Measurements from ENCODE around the gene ACSL6. TPM values are rescaled to one million over a fixed set of nuclear protein-coding genes. Genes with fewer than 3 reads are reported as not detected.

ACSL6 gene
- total RNA-seq, 2 donors from 2014 or later: 0.71 to 1.6 TPM

GRCh38 chr5:132021654-132022053 is 10.2 kb upstream of the ACSL6 start:
- DNase-seq (ENCODE audit: low spot score): no peak
- H3K27ac ChIP-seq: no peak overlapping the region
- no peak overlapping the region for H3K4me3 ChIP-seq
- no peaks in the 10 kb centered on the region for H3K9me3 ChIP-seq
- H3K27me3 ChIP-seq: no peaks in the 10 kb centered on the region
- no peak for TF ChIP-seq CTCF (IDR thresholded peaks at IDR 0.05)
- H3K36me3 ChIP-seq: no peaks in the 10 kb centered on the region
- H3K4me1 ChIP-seq: no peaks in the 10 kb centered on the region

DNA sequence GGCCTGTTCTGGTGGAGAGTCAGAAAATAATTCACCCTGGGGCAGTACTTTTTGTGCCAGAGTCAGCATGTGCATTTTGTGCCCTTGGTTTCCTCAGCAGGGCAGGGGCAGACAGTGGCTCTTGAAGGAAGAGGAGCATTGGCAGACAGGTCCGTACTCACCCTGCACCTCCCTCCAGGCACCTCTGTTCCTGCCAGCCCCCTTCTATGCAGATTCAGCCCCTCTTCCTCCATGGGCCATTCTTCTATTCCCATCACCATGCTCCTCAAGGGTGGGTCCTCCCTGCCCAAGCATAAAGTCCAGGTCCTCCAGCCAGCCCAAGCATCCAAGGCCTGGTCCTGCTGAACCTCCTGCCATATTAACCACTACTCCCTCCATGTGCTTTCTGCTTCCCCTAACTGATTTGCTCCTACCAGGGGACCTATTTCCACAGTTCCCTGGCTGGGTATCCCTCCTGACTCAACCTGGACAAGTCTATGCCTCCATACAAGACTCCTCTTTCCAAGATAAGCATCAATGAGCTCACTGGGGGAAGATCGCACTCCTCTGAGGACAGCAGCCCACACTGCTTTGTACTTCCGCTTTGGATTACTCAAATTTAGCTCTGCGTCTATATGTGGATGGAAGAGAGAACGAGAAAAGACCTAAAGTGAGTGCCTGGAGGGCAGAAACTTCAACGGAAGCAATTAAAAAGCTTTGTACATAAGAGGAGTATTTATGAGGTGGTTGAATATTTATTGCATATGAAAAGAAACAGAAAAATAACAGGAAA is 9.3 kb upstream of the ACSL6 start:
- H3K4me3 ChIP-seq: no peak overlapping the region
- no peaks in the 10 kb centered on the region for H3K36me3 ChIP-seq
- H3K27me3 ChIP-seq: no peaks in the 10 kb centered on the region
- TF ChIP-seq CTCF (IDR thresholded peaks at IDR 0.05): no peak
- no peak overlapping the region for H3K27ac ChIP-seq
- H3K9me3 ChIP-seq: no peaks in the 10 kb centered on the region
- H3K4me1 ChIP-seq: no peaks in the 10 kb centered on the region
- no peak for DNase-seq (ENCODE audit: low spot score)

DNA sequence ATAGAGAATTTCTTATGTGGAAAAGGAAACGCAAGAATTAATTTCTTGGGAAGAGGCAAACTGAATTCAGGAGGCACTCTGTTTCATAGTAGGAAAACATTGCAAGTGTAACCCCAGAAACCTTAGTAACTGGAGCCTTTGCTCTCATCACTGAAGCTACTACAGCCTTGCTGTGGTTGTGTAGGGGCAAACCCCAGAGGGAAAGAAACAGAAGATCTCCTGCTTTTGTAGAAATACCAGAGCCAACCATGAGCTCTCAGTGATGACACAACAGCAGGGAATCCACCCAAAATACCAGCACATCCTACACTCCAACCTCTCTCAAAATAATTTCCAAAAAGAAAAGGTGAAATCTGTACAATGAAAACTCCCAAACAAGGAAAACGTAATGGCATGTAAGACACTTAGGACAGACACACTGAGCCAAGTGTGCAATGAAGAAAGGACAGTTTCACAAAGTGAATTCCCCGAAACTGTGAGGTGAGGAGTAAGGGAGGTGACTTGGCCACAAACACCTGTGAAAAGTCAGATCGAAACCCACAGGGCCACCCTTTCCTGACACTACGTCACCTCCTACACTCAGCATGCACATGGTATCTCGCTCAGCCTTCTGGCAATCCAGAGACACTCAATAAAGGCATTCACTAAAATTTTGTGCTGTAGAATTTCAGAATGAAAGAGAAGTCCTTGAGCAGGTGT is 8.5 kb upstream of the ACSL6 start:
- Histone ChIP-seq H3K4me3 (no peak overlapping the region), H3K27ac (no peak overlapping the region), H3K27me3 (no peaks in the 10 kb centered on the region), H3K9me3 (no peaks in the 10 kb centered on the region), H3K4me1 (no peaks in the 10 kb centered on the region), H3K36me3 (no peaks in the 10 kb centered on the region)
- DNase-seq (ENCODE audit: low spot score): no peak
- TF ChIP-seq CTCF (IDR thresholded peaks at IDR 0.05): no peak

DNA sequence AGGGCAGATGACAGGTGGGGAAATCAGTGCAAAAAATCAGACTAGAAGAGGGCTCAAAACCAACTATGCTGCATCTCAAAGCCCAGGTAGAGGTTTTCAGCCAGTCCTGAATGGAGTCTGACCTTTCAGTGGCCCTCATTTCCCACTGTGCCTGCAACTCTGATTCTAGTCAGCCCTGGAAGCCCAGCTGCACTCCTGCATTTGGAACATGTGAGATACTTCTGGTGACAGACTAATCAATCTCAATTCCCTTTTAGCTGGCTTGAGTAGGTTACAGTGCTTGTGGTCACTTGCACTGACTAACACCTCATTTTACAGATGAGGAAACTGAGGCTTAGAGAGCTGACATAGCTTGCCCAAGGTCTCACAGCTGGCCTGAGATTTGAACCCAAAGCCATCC is 7.9 kb upstream of the ACSL6 start:
- no peak for TF ChIP-seq CTCF (IDR thresholded peaks at IDR 0.05)
- no peaks in the 10 kb centered on the region for H3K4me1 ChIP-seq
- no peak overlapping the region for H3K27ac ChIP-seq
- no peak for DNase-seq (ENCODE audit: low spot score)
- no peak overlapping the region for H3K4me3 ChIP-seq
- H3K27me3 ChIP-seq: no peaks in the 10 kb centered on the region
- no peaks in the 10 kb centered on the region for H3K9me3 ChIP-seq
- H3K36me3 ChIP-seq: no peaks in the 10 kb centered on the region

DNA sequence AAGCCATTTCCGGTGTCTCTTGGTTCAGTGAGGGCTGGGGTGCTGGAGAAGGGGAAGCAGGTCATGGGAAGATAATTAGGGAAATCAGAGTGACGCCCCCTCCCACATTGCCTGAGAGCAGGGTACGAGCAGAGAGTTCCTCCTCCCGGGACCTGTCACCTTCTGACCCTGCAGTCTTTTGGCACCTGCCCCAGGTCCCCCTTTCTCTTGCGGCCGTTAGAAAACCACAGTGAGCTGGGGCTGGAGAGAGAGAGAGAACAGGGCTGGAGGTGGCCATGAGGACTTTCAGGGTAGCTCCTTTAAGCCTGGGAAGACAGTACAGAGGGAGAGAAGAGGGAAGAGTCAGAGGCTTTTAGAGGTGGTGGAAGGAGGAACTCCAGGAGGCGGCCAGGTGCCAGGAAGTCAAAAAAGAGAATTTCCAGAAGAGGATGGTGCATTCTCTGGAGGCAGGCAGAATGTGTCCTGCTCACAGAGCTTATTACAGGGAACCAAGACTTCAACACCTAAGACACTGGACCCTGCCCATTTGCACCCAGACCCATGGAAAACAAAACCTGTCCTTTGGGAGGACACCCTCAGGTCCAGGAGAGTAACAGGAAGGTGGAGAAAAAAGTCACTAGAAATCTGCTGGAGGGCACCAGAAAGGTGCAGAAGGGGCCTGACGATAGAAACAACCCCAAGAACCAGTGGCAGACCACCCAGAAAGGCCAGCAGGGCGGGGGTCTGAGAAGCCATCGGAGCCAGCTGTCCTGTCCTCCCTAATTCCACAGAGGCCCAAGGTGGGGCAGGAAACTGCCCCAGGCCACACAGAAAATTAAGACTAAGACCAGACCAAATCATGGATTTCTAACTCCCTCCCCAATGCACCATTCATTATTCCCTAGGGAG is 6.5 kb upstream of the ACSL6 start:
- no peaks in the 10 kb centered on the region for H3K4me1 ChIP-seq
- H3K27me3 ChIP-seq: no peaks in the 10 kb centered on the region
- H3K4me3 ChIP-seq: no peak overlapping the region
- DNase-seq (ENCODE audit: low spot score): no peak
- no peaks in the 10 kb centered on the region for H3K36me3 ChIP-seq
- no peak overlapping the region for H3K27ac ChIP-seq
- no peaks in the 10 kb centered on the region for H3K9me3 ChIP-seq
- no peak for TF ChIP-seq CTCF (IDR thresholded peaks at IDR 0.05)

All from right atrium auricular region (tissue), 2 donors.